Endothelial cell of umbilical vein (primary cell): ENCODE data around the gene PIK3R6. TPM values are rescaled to one million over a fixed set of nuclear protein-coding genes. Genes with fewer than 3 reads are reported as not detected.

Source experiments
- BruUV-seq: library from RNA; stranded (reverse); fragments of 400-500 nt; replicated peaks from 2 replicates; lab custom pipeline; 2021; lab: Mats Ljungman, UMichigan
- CTCF ChIA-PET: fragments of 300-600, 350-600 bp; sonication (Branson Sonifier 250); formaldehyde crosslinking; loops from one replicate; lab custom pipeline; 2021; ENCODE audit warnings: antibody characterized with exemption, inconsistent platforms; lab: Charles Lee
- POLR2A ChIA-PET: fragments of 300-600, 350-600 bp; sonication (Branson Sonifier 250); formaldehyde crosslinking; loops from one replicate; lab custom pipeline; 2021; ENCODE audit warnings: antibody characterized with exemption, inconsistent platforms; lab: Charles Lee
- DNase-seq: peaks from one replicate; pipeline ENCODE4 v3.0.0-alpha.2; 2011; ENCODE audit warnings: low read depth, low spot score
- FAIRE-seq: peaks from 2 replicates; lab custom pipeline; 2011; peaks lifted over from hg19 to GRCh38; lab: Jason Lieb, UNC
- H2AFZ ChIP-seq: 2 replicates; pipeline ENCODE4 v1.6.0; 2012; ENCODE audit warnings: low read depth, low read length, control low read depth, inconsistent platforms
- H3K27ac ChIP-seq: 2 replicates; pipeline ENCODE4 v1.5.1; 2011; ENCODE audit warnings: low read depth, mild to moderate bottlenecking, control low read depth, low read length, moderate library complexity; ENCODE audit not compliant: insufficient read depth
- H3K27me3 ChIP-seq, 2 experiments: 2 replicates each; pipeline versions ENCODE4 v1.6.0 to v1.6.1; 2011; ENCODE audit warnings: low read length in 2 of 2, mixed read lengths in 1 of 2; ENCODE audit not compliant: control insufficient read depth in 2 of 2, insufficient read depth in 2 of 2
- H3K36me3 ChIP-seq, 2 experiments: 2 replicates in 1 of 2; 3 replicates in 1 of 2; pipeline ENCODE4 v1.5.1; 2011; ENCODE audit warnings: low read length in 2 of 2, mild to moderate bottlenecking in 1 of 2, moderate library complexity in 1 of 2; ENCODE audit not compliant: control insufficient read depth in 2 of 2, insufficient read depth in 2 of 2; ENCODE audit errors: extremely low read depth in 1 of 2
- H3K4me1 ChIP-seq: 3 replicates; pipeline ENCODE4 v1.5.1; 2011; ENCODE audit warnings: mild to moderate bottlenecking, low read length; ENCODE audit not compliant: control insufficient read depth, insufficient read depth; ENCODE audit errors: extremely low read depth
- H3K4me2 ChIP-seq: 2 replicates; pipeline ENCODE4 v1.6.1; 2011; ENCODE audit warnings: low read length, control low read depth, mixed read lengths; ENCODE audit not compliant: insufficient read depth
- H3K4me3 ChIP-seq, 3 experiments: fragments of 200-600 bp in 1 of 3; sonication (generic), shearing (Covaris generic) in 1 of 3; replicated peaks in 1 of 3; 2 replicates each; pipeline ENCODE4 v1.5.1; 2011 to 2016; ENCODE audit warnings: control low read depth in 3 of 3, low read length in 3 of 3, mild to moderate bottlenecking in 2 of 3, inconsistent platforms in 1 of 3, low read depth in 1 of 3, moderate library complexity in 1 of 3; ENCODE audit not compliant: insufficient read depth in 1 of 3
- H3K79me2 ChIP-seq: 2 replicates; pipeline ENCODE4 v1.6.0; 2012; ENCODE audit warnings: low read length, inconsistent platforms; ENCODE audit not compliant: control insufficient read depth, insufficient read depth
- H3K9ac ChIP-seq: replicated peaks from 2 replicates; pipeline ENCODE3; 2011; ENCODE audit warnings: low read length, control low read depth; ENCODE audit not compliant: insufficient read depth; ENCODE audit errors: extremely low read depth
- H3K9me1 ChIP-seq: replicated peaks from 3 replicates; pipeline ENCODE4 v1.6.0; 2011; ENCODE audit warnings: mild to moderate bottlenecking, low read length; ENCODE audit not compliant: control insufficient read depth, insufficient read depth; ENCODE audit errors: extremely low read depth
- H3K9me3 ChIP-seq: replicated peaks from 2 replicates; pipeline ENCODE4 v1.5.1; 2012; ENCODE audit warnings: low read length, inconsistent platforms; ENCODE audit not compliant: control insufficient read depth, insufficient read depth
- H4K20me1 ChIP-seq: replicated peaks from 2 replicates; pipeline ENCODE3; 2011; ENCODE audit warnings: mild to moderate bottlenecking, low read length; ENCODE audit not compliant: control insufficient read depth, insufficient read depth; ENCODE audit errors: extremely low read depth
- CTCF ChIP-seq, 2 donors: IDR thresholded peaks; 1 replicate in 1 of 2; 2 replicates in 1 of 2; pipeline ENCODE4 v1.5.1; 2011; ENCODE audit warnings: low read length in 2 of 2, mild to moderate bottlenecking in 2 of 2, moderate library complexity in 2 of 2, control low read depth in 1 of 2, inconsistent platforms in 1 of 2, low read depth in 1 of 2; ENCODE audit not compliant: insufficient read depth in 1 of 2; ENCODE audit errors: extremely low read depth in 1 of 2
- EZH2 ChIP-seq: IDR thresholded peaks from 2 replicates; pipeline ENCODE4 v1.6.1; 2012; ENCODE audit warnings: borderline replicate concordance, low read depth, mild to moderate bottlenecking, moderate library complexity, low read length, inconsistent platforms; ENCODE audit not compliant: severe bottlenecking
- FOS ChIP-seq: IDR thresholded peaks from 2 replicates; pipeline ENCODE4 v1.6.1; 2011; ENCODE audit warnings: mild to moderate bottlenecking, low read length, moderate library complexity, borderline replicate concordance; ENCODE audit not compliant: insufficient read depth
- MYC ChIP-seq: IDR thresholded peaks from one replicate; pipeline ENCODE4 v1.6.1; 2011; ENCODE audit warnings: mild to moderate bottlenecking, low read depth, low read length
- dilution Hi-C: fragments of 300-500 bp; cut with MboI; formaldehyde crosslinking; loops from one replicate; pipeline ENCODE4 v1.15.0; 2019; ENCODE audit warnings: low sequenced_read_pairs; ENCODE audit not compliant: extremely low pct_ligation_motif_present
- intact Hi-C: fragments of 100-400 bp; cut with micrococcal nuclease; formaldehyde crosslinking; loops from one replicate; pipeline ENCODE4 v1.10.0; 2022
- polyA plus RNA-seq, 4 experiments: library from polyadenylated mRNA; depleted of rRNA in 3 of 4; stranded (reverse) in 3 of 4; unstranded in 1 of 4; fragments of >200 nt; gene quantifications; 2 replicates each; pipeline versions ENCODE4 v1.2.1 to v1.2.3, GENCODE V29; 2011 to 2012; ENCODE audit warnings: missing spikeins in 1 of 4
- total RNA-seq: library from RNA; stranded (reverse); gene quantifications from 2 replicates; pipeline ENCODE4 v1.2.3, GENCODE V29; 2021

PIK3R6 gene
- total and polyA plus RNA-seq, 2 donors (not counting 3 experiments of a cell fraction or from before 2014, with no cell fraction given): not detected

GRCh38 chr17:8910969-8911604 is 43.6 kb upstream of the PIK3R6 start:
- Histone ChIP-seq H3K9ac (no peak overlapping the region), H2AFZ (no peak overlapping the region), H3K79me2 (no peaks in the 10 kb centered on the region), H3K4me1 (no peaks in the 10 kb centered on the region), H3K9me1 (no peaks in the 10 kb centered on the region), H3K27ac (no peak overlapping the region), H3K4me2 (no peak overlapping the region), H4K20me1 (no peaks in the 10 kb centered on the region), H3K4me3 (no peak overlapping the region), H3K27me3 (no peaks in the 10 kb centered on the region), H3K36me3 (no peaks in the 10 kb centered on the region), H3K9me3 (no peaks in the 10 kb centered on the region)
- dilution Hi-C loops: no loop called here
- DNase-seq (no peak), FAIRE-seq (no peak)
- TF ChIP-seq EZH2 (no peak), MYC (no peak), CTCF (IDR thresholded peaks at IDR 0.05; ENCODE audit: extremely low read depth in 1 of 2, insufficient read depth in 1 of 2, low read depth in 1 of 2, low read length in 2 of 2) (no peak), FOS (no peak)
- intact Hi-C loops: no loop called here
- BruUV-seq: no TSS peak
- ChIA-PET POLR2A (no interaction called here), CTCF (interaction anchor here (1.4 to 1.7 kb wide), 3 partner anchors 10 to 17 kb away, joined by 3 to 5 read pairs (median 4); no protein-coding TSS in a partner anchor)
